Measurements from ENCODE around the gene RTKN.

GRCh38 chr2:74406035-74406434, 35.7 kb downstream of the RTKN start:
- no peak for TF ChIP-seq EP300 (conservative IDR thresholded peaks at IDR 0.05; ENCODE audit: poor library complexity, severe bottlenecking)
- no peak for TF ChIP-seq EZH2 (IDR thresholded peaks at IDR 0.05; ENCODE audit: borderline replicate concordance, insufficient read depth, low read length, poor library complexity, severe bottlenecking)
- TF ChIP-seq, protein P1, sequence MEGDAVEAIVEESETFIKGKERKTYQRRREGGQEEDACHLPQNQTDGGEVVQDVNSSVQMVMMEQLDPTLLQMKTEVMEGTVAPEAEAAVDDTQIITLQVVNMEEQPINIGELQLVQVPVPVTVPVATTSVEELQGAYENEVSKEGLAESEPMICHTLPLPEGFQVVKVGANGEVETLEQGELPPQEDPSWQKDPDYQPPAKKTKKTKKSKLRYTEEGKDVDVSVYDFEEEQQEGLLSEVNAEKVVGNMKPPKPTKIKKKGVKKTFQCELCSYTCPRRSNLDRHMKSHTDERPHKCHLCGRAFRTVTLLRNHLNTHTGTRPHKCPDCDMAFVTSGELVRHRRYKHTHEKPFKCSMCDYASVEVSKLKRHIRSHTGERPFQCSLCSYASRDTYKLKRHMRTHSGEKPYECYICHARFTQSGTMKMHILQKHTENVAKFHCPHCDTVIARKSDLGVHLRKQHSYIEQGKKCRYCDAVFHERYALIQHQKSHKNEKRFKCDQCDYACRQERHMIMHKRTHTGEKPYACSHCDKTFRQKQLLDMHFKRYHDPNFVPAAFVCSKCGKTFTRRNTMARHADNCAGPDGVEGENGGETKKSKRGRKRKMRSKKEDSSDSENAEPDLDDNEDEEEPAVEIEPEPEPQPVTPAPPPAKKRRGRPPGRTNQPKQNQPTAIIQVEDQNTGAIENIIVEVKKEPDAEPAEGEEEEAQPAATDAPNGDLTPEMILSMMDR (IDR thresholded peaks at IDR 0.05; ENCODE audit: poor library complexity, severe bottlenecking): no peak
- no peak for TF ChIP-seq RAD21 (conservative IDR thresholded peaks at IDR 0.05)
- TF ChIP-seq TAF1 (IDR thresholded peaks at IDR 0.05; ENCODE audit: low read depth): no peak
- no peak for TF ChIP-seq MXI1 (conservative IDR thresholded peaks at IDR 0.05; ENCODE audit: poor library complexity, severe bottlenecking)
- no peak for TF ChIP-seq REST (IDR thresholded peaks at IDR 0.05; ENCODE audit: borderline replicate concordance)
